ENCODE results near the gene SLC22A23.

Gene SLC22A23

DNA sequence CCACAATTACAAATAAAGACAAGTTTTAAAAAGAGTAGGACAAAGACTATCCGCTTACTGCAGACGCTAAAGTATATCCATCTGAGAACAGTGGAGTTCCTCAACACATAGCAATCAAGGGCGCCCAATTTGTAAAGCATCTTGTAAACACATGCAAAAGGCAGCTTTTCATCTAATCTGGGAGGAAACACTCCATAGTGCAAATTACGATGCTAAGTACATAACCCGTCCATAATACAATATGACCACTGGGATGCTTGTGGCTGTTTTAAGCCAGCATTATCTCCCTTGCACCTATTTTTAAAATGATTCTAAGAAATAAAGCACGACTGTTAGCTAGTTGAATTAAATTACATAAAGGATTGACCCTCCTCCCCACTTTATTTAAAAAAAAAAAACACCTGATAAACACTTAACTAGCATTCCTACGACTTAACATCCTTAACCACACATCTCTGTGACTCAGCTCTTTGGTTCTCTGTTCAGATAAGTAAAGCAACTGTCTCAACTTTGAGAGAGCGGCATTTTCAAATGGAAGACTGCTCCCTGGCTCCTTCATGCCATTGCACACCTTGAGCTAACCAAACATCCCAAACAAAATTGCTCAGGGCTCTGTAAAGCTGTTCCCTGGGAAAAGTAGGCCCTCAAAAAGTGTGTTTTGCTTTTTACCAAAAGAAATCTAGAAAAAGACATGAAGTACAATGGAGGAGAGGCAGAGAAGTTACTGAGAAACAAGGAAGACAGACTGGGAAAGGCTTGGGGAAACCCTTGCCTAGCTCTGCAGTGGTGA, 14.2 kb downstream of the SLC22A23 start:
- no peak for DNase-seq

DNA sequence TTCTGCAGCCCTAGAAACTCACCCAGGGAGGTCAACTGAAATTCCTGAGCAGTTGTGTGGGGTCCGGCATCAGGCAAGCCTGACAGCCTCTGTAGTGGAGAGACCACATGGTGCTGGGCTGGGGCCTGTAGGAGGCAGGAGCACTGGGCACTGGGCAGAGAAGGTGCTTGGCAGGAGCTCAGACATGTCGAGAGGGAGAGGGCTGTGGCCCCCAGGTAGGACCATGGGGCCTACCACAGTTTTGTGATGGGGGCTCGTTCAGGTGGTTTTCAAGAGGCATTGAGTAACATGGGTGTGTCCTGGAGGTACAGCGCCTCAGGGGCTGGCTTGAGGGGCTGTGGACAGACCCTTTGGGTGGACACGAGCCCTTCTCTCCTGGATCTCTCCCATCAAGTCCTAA, 15.9 kb downstream of the SLC22A23 start:
- DNase-seq = no peak

DNA sequence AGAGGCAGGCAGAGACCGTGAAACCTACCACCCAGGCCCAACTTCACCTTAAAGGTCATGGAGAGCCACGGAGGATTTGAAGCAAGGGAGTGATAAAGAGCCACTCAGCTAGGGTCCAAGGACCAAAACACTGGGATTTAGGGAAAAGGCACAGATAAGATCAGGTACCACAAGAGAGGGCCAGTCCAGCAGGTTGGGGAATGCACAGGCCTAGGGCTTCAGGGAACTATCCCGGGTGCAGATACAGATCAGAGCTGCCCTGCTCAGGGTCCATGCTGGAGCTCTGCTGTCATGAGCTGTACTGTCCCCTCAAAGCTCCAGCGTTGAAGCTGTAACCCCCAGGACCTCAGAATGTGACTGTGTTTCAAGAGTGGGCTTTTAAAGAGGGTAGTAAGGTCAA, 16.9 kb downstream of the SLC22A23 start:
- no peak for DNase-seq

DNA sequence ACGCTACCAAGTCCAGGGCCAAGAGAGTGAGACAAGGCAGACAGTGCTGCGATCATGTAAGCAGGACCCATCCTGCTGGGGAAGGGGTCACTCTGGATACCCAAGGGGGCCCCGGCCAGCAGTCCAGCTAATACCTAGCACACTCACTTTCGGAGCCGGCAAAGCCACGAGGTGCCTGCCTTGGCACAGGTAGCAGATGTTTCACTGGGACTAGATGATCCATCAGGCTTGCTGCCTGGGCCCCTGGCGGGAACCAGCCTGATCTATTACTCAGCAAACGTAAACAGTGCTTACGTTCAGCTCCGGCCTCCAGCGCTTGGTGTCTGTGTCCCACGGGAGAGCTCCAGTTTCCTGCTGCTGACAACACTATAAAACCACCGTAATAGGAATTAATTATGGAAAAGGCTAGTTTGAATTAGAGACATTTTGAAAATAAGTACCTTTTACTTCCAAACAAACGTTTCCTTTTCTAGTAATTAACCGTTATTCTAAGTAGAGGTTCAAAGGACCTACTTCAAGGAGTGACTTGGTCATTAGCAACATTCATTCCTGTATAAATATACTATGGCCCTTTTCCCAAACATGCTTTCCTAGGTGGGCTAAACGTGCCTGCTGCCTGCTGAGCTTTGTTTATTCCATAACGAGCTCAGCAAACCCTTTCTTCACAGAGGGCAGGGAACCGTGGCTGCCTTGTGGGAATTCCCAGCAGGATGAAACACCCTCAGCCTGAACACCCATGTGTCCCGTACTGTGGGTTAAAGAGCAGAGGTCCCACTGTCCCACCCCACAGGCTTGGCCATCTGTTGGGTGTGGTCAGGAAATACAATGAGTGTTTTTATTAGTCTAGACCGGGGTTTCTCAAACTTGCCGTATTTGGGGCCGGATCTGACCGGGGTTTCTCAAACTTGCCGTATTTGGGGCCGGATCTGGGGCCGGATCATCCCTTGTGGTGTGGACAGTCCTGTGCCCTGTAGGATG, 18.4 kb downstream of the SLC22A23 start:
- no peak for DNase-seq

DNA sequence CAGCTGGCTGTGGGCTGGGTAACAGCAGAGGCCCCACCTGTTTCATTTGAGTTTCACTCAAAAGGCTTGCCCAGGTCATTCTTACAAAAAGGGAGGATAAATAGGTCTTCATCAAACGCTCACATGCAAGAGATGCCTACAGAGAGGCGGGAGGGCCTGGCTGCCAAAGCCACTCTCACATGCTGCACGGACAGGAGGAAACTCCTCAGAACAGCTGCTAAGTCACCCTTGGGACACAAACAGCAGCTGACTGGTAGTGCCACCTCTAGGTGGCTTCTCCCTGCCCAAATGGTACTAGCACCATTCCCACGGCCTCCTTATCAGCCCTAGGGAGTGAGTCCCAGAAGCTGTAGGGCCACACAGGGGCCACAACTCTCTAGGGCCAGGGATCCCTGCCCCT, 23.8 kb downstream of the SLC22A23 start:
- DNase-seq = no peak

DNA sequence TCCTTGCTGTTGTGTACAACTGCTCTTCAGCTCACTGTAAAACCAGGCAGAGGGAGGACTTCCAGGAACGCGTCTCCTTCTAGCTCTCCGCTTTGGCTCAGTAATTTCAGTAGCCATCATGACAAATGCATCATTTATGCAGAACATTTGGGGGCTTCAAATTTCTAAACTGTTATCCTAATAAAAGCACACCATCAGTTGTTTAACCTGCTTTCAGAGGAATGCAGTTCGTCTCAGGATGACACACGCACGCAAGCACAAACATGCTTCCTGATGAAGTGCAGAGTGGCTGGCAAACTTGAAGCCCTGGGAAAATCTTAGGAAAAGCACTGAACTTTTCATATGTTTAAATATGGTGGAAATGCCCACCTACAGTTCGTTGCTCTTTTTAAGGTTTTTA, 24.4 kb downstream of the SLC22A23 start:
- no peak for DNase-seq

DNA sequence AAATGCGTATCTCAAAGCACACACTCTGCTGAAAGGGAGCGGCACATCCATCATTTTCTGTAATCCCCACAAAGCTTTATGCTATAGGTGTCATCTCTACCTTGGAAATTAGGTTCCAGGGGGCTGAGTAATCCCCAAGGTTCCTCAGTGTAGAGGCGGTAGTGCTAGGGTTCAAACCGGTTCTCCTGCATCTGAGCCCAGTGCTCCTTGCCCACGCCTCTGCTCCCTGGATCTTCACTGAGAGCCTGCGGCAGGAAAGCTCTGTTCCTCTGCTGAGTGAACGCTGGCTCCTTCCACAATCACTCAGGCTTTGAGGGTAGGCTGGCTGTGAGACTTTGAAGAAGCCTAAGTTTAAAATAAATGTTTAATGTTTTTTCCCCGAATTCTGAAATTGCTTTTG, 24.9 kb downstream of the SLC22A23 start:
- no peak for DNase-seq

DNA sequence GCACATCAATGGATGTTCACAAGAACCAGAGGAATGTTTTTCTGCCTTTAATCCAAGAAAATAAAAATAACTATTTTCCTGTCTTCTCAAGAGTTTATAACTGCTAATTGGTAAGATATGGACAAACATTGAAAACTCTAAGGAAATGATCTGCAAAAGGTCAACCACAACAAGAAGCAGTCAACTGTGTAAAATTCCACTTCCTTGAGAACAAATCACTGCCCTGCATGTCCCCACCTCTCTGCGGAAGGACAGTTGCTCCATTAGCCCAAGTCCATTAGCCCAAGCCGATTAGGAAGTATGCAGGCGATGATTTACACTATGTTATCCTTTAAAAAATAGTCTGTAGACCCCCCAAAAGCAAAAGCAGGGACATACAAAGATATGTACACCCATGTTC, 27.6 kb downstream of the SLC22A23 start:
- no peak for DNase-seq

DNA sequence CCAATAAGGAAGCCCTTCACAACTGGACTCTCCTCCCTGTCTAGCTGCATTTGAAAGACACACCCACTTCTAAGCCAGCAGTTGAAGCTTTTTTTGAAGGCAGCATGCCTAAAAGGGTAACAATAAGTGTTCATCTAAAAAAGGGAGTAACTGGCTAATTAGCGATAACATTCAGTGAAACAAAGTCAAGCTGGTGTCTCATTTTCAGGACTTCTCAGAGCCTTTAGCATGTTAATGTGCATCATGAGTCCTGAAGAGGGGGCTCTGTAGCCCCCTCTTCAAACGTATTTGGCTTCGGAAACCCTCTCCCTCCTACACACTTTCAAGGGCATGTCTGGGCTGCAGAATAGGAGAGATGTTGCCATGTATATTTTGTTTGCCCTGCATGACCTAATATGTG, 28.1 kb downstream of the SLC22A23 start:
- DNase-seq = no peak

DNA sequence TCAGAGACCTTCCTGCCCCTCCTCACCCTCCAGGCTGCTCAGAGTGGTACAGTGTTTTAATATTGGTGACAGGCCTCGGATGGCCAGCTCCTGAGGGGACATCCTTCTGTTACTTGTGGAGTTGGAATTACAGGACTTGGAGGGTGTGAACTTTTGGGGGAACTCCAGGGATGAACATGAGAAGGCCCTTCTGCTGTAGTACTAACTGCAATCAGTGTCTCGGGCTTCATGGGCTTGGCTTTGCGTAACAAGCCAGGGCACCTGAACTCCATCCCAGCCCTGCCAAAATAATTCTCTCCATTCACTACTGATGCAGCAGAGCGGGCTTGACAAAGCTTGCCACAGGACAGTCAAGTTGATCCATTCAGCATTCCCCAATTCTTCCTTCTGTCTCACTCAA, 28.6 kb downstream of the SLC22A23 start:
- no peak for DNase-seq

DNA sequence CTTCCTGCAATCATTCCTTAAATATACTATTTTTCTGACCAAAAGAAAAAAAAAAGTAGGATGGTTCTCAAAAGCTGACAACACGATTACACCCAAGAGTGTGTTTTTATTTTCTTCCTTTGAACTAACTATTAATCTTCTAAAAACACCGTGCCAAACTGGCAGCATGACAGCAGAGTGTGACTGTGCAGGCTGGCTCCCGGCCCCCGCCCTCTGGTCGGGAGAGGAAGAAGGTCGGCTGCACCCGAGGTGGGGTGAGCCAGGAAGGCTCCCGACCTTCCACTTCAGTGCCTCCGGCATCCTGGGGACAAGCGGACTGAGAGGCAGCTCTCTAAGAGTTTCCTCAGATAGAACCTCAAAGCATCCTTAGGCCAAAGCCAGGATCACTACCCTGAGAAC, 29.2 kb downstream of the SLC22A23 start:
- no peak for DNase-seq

DNA sequence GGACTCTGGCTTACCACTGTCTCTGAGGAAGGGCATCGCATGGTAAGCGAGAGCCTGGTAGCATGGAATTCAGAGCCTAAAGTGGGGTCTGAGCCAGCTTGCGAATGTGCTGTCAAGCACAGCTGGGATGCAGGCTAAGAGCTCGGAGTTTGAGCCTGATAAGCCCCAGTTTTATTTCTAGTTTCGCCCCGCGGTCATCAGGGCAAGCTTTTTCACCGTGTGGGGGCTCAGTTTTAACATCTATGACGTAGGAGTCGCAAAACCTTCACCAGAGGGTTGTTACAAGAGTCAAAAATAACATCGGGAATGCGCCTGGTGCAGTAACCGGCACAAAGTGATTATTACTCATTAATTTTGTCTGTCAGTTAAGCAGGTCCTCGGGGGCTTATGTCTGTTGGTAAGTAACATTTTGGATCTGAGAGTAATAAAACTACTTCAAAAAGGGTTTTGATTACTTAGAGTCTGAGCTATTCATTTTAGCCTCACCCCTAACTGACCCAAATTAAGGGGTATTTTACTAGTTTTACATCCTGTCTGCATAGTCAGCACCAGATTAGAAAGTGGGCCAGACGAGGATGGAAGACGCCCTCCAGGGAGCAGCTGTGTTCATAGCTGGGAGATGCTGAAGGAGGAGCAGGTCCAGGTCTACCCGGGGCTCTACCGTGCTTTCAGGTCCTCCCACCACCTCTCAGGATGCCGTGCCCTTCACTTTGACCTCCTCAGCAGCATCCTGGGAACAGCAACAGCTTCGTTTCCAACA, 29.7 kb downstream of the SLC22A23 start:
- no peak for DNase-seq

DNA sequence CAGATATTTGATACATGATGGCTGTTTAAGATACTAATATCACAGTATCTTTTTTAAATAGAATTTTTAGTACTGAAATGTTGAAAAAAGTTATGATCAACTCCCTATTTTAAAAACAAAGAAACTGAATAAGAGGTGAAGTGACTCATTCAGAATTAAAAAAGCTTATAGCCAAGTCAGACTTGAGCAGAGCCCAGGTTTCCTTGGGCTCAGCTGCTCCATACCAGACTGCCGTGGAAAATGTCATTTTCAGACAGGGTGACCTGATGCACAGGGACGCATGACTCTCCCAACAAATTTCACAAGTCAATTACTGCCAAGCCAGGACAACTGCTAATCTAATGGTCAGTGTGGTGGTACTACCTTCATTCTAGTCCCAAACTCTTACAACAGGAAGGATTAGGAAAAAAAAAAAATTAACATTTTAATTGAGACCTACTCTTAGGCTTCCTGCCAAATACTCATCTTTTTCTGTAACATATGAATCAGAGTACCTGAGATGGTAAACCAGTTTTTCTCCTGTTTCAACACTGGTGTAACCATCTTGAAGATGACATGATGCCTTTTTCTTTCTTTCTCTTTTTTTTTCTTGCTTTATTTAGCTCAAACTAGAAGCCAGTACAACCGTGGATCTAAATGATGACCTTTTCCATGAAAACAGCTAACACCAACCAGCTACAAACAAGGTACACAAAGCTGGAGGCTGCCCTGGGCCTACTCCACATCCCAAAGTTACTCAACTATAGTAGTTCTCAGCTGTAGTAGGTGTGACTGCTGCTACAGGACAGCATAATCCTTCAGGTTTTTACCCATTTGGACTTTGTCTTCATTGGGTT, 30.5 kb downstream of the SLC22A23 start:
- no peak for DNase-seq

DNA sequence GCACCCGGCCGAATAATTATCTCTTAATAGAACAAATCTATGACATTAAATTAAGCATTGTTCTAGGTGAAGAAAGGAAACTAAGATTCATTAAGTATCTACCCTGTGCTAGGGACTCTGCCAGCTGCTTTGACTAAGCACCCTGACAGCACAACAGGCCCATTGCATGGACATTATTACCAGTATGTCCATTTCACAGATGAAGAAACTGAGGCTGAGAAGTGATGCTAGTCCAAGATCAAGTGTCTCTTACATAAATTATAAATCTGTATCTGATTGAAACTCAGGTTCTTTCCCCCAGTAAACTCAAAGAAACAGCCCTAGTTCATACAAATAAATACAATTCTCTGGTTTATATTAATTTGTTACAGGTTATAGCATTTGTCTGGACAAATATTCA, 31.3 kb downstream of the SLC22A23 start:
- DNase-seq = no peak

DNA sequence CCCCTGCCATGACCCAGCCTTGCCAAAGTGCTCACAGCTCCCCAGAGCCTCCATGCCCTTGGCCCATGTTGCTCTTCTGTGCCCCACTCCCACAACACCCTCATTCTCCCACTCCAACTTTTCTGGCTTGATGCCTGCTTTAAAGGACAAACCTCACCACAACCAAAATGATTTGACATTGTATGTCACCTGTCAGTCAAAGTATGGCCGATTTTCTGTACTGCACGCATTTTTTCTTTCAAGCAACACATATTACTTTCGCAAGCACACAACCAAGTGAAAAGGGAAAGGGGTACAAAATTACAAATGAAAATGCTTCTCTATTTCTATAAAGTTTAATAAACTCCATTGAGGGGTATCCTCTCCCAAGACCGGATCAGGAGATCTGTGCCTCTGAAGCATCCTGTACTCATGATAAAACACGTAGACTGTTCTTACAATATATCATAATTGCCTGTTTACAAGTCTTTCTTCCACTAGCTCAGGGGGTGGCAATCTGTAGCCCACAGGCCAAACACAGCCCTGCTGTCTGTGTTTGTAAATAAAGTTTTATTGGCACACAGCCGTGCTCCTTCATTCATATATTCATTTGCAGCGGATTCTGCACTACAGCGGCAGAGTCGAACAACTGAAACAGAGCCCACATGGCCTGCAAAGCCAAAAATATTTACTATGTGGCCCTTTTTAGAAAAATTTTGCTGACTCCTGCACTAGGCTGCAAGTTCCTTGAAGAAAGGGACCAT, 32.5 kb downstream of the SLC22A23 start:
- DNase-seq = no peak

DNA sequence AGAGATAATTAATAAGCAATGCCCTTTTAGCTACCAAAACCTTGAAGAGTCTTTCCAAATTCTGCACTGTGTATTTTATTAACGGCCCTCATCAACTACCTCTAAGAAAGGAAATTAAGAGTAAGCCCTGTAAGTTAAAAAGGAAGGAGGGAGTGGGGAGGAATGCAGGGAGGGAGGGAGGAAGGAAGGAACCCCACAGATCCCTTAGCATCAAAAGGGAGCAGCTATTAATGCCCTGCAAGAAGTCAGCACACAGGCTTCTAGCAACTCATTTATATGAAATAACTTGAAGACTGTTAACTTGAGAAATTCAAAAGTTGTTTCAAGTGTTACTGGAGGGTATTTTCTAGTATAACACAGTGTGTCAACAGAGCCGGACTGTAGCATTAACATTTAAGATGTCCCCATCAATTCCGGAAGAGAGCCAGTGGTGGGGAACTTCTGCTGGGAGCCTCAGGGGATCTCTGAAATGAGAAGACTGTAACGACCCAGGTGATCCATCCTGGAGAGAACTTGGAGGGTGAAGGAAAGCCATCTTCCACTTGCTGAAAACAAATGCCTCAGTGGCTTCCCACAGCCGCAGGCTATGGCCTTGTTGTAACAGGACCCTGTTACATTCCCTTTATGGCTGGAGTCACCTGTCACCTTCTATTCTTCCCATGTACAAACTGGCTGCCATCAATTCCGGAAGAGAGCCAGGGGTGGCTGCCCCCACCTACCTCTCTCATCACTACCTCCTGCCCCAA, 33.2 kb downstream of the SLC22A23 start:
- no peak for DNase-seq

DNA sequence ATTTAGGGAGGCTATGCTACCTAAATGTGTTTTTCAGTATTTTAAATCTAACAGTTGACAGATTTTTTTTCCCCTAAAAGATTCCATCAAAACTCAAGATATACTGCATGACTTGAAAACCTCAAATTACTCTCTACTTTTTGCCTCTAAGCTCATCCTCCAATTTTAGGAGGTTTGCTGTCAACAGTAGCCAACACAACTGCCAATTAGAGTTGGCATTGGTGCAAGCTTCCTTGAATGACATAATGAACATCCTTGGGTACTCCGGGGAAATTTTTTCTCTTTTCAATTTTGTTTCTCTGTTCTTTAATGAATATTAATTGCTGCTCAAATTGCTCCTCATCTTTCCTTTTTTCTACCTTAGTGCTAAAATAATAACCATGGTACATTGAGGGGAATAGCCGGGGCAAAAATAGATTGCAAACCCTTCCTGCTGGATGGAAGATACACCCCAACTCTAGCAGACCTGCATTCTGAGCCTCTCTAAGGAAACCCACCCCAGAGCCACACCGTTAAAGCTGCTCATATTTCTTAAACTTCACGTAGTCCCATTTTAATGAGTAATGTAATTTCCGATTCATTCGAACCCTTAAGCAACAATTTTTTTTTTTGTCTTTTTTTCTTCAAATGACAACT, 34.3 kb downstream of the SLC22A23 start:
- no peak for DNase-seq

DNA sequence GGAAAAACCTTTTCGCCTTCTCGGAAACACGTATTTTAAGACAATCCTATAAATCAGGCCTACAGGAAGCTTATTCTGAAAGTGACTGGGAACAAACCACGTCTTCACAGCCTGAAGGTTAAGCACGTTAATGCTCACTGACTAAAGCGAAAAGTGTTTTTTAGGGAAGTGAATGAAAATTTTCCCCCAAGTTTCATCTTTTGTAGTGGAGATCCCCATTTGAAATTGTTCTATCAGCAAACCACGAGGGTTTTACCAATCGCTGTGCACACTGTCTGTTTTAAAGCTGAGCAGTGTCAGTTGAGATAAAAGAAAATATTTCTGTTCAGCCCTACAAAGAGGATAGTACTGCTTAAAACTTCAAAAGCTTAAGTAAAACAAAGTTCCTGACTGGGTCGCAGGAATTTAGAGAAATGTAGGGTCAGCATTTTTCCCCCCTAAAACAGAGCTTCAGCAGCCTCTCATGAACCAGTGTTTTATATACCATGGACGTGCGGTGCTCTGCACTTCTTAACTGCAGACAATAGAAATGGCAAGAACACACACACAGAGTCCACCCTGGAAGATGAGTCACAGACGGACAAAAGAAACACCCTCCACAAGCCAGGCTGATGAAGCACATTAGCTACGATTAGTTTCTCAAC, 34.9 kb downstream of the SLC22A23 start:
- no peak for DNase-seq

DNA sequence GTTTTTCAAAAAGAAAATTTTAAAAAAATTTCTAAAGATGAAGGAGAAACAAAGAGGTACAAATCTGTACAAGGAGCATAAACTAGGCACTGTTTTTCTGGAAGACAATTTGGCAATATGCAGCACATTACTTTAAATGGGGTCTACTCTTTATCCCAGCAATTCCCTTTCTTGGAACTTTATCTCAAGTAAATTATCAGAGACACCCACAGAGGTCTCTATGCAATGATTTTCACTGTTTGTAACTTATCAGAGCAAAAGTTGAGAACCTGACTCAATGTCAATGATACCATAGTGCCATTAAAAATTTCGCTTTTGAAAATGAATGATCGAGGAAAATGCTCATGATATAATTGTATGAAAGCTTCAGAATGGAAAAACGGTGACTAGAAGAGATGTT, 35.7 kb downstream of the SLC22A23 start:
- no peak for DNase-seq
